IMR-90 (cell line): ENCODE data around the gene PDE8B. TPM values are rescaled to one million over a fixed set of nuclear protein-coding genes. Genes with fewer than 3 reads are reported as not detected.

Experiments used
- ATAC-seq: fragments of 200-7000 bp; cut with Tn5 transposase; 2 replicates; pipeline ENCODE4 v1.9.1; 2020; ENCODE audit warnings: low read depth, mild to moderate bottlenecking, moderate library complexity
- BruUV-seq: library from RNA; stranded (reverse); fragments of 400-500 nt; replicated peaks from 2 replicates; lab custom pipeline; 2021; lab: Mats Ljungman, UMichigan
- CTCF ChIA-PET: fragments of 300-600 bp; formaldehyde crosslinking; extraction: SDS; loops from one replicate; lab custom pipeline; 2021; ENCODE audit warnings: antibody characterized with exemption; lab: Yijun Ruan, JAX
- POLR2A ChIA-PET: fragments of 300-600 bp; sonication (Branson Sonifier 250); formaldehyde crosslinking; loops from one replicate; lab custom pipeline; 2022; ENCODE audit warnings: antibody characterized with exemption; ENCODE audit not compliant: unreplicated experiment; lab: Charles Lee
- DNase-seq: peaks from one replicate; pipeline ENCODE4 v3.0.0; 2013
- H2AFZ ChIP-seq: replicated peaks from 2 replicates; pipeline ENCODE3; 2013; ENCODE audit warnings: low read length, mild to moderate bottlenecking; ENCODE audit not compliant: poor library complexity
- H2AK5ac ChIP-seq: 2 replicates; pipeline ENCODE4 v1.6.1; 2013; ENCODE audit warnings: low read depth, low read length, inconsistent platforms
- H2AK9ac ChIP-seq: replicated peaks from 2 replicates; pipeline ENCODE3; 2013; ENCODE audit warnings: mild to moderate bottlenecking, low read depth, low read length, moderate library complexity; ENCODE audit not compliant: poor library complexity
- H2BK120ac ChIP-seq: 2 replicates; pipeline ENCODE4 v1.6.1; 2013; ENCODE audit warnings: low read depth, low read length, inconsistent platforms
- H2BK15ac ChIP-seq: 3 replicates; pipeline ENCODE4 v1.6.1; 2013; ENCODE audit warnings: low read depth, low read length, inconsistent platforms
- H2BK20ac ChIP-seq: 2 replicates; pipeline ENCODE4 v1.6.1; 2013; ENCODE audit warnings: low read depth, mild to moderate bottlenecking, inconsistent platforms, low read length, moderate library complexity
- H2BK5ac ChIP-seq: 2 replicates; pipeline ENCODE4 v1.6.1; 2013; ENCODE audit warnings: mild to moderate bottlenecking, low read depth, low read length, inconsistent platforms; ENCODE audit not compliant: poor library complexity, severe bottlenecking
- H3K14ac ChIP-seq: replicated peaks from 2 replicates; pipeline ENCODE4 v1.6.1; 2013; ENCODE audit warnings: low read depth, low read length, inconsistent platforms
- H3K18ac ChIP-seq: 2 replicates; pipeline ENCODE4 v1.6.1; 2013; ENCODE audit warnings: low read depth, low read length, control low read depth
- H3K23ac ChIP-seq: 2 replicates; pipeline ENCODE4 v1.6.1; 2013; ENCODE audit warnings: low read depth, low read length, inconsistent platforms
- H3K27ac ChIP-seq: 2 replicates; pipeline ENCODE4 v1.5.1; 2013; ENCODE audit warnings: mild to moderate bottlenecking, control low read depth, low read length; ENCODE audit not compliant: insufficient read depth
- H3K27me3 ChIP-seq: 2 replicates; pipeline ENCODE4 v1.6.1; 2013; ENCODE audit warnings: low read length; ENCODE audit not compliant: control insufficient read depth, insufficient read depth
- H3K36me3 ChIP-seq: 2 replicates; pipeline ENCODE4 v1.6.1; 2013; ENCODE audit warnings: low read length, mixed read lengths; ENCODE audit not compliant: control insufficient read depth, insufficient read depth
- H3K4ac ChIP-seq: 2 replicates; pipeline ENCODE4 v1.6.1; 2013; ENCODE audit warnings: low read depth, low read length, inconsistent platforms
- H3K4me1 ChIP-seq: 2 replicates; pipeline ENCODE4 v1.6.1; 2013; ENCODE audit warnings: low read length, mixed read lengths; ENCODE audit not compliant: control insufficient read depth, insufficient read depth
- H3K4me2 ChIP-seq: 2 replicates; pipeline ENCODE4 v1.6.1; 2013; ENCODE audit warnings: low read depth, mild to moderate bottlenecking, control low read depth, low read length, moderate library complexity
- H3K4me3 ChIP-seq: 2 replicates; pipeline ENCODE4 v1.5.1; 2013; ENCODE audit warnings: low read depth, mild to moderate bottlenecking, control low read depth, low read length, moderate library complexity; ENCODE audit not compliant: insufficient read depth
- H3K56ac ChIP-seq: 2 replicates; pipeline ENCODE4 v1.6.1; 2013; ENCODE audit warnings: low read length, inconsistent platforms; ENCODE audit not compliant: insufficient read depth; ENCODE audit errors: extremely low read depth
- H3K79me1 ChIP-seq, 2 experiments: 2 replicates each; pipeline ENCODE4 v1.6.1; 2013; ENCODE audit warnings: low read length in 2 of 2, inconsistent platforms in 1 of 2, low read depth in 1 of 2
- H3K9ac ChIP-seq: 2 replicates; pipeline ENCODE4 v1.6.1; 2013; ENCODE audit warnings: low read depth, low read length, control low read depth
- H3K9me1 ChIP-seq: 2 replicates; pipeline ENCODE4 v1.6.1; 2013; ENCODE audit warnings: low read length, inconsistent platforms; ENCODE audit not compliant: insufficient read depth
- H3K9me3 ChIP-seq: 2 replicates; pipeline ENCODE4 v1.6.1; 2013; ENCODE audit warnings: low read length; ENCODE audit not compliant: control insufficient read depth, insufficient read depth
- H4K20me1 ChIP-seq: 2 replicates; pipeline ENCODE4 v1.6.1; 2013; ENCODE audit warnings: low read length, inconsistent platforms; ENCODE audit not compliant: insufficient read depth
- H4K5ac ChIP-seq: 2 replicates; pipeline ENCODE4 v1.6.1; 2013; ENCODE audit warnings: mild to moderate bottlenecking, low read depth, low read length, control low read depth
- H4K8ac ChIP-seq, 2 experiments: 2 replicates each; pipeline ENCODE4 v1.6.1; 2013; ENCODE audit warnings: low read depth in 2 of 2, low read length in 2 of 2, control low read depth in 1 of 2, inconsistent platforms in 1 of 2
- H4K91ac ChIP-seq: 2 replicates; pipeline ENCODE4 v1.6.1; 2013; ENCODE audit warnings: low read depth, low read length, inconsistent platforms; ENCODE audit not compliant: insufficient read depth
- BHLHE40 ChIP-seq: fragments of 150-350 bp; IDR thresholded peaks from 2 replicates; pipeline ENCODE4 v1.6.1; 2016; ENCODE audit warnings: mild to moderate bottlenecking, low read depth, low read length
- CEBPB ChIP-seq: IDR thresholded peaks from 2 replicates; pipeline ENCODE4 v1.6.1; 2012; ENCODE audit warnings: low read depth, low read length, improper control_type of control experiment
- FOS ChIP-seq: fragments of 150-350 bp; IDR thresholded peaks from 2 replicates; pipeline ENCODE4 v1.6.1; 2016; ENCODE audit warnings: low read depth, low read length
- MAFK ChIP-seq: IDR thresholded peaks from 2 replicates; pipeline ENCODE4 v1.6.1; 2012; ENCODE audit warnings: low read depth, low read length, improper control_type of control experiment
- NFE2L2 ChIP-seq: fragments of 150-350 bp; IDR thresholded peaks from 2 replicates; pipeline ENCODE4 v1.6.1; 2016; ENCODE audit warnings: low read depth, mild to moderate bottlenecking, low read length
- POLR2A ChIP-seq: IDR thresholded peaks from 2 replicates; pipeline ENCODE4 v1.6.1; 2012; ENCODE audit warnings: mild to moderate bottlenecking, low read depth, low read length
- RAD21 ChIP-seq: IDR thresholded peaks from 2 replicates; pipeline ENCODE4 v1.6.1; 2012; ENCODE audit warnings: low read length, improper control_type of control experiment
- RCOR1 ChIP-seq: IDR thresholded peaks from 2 replicates; pipeline ENCODE4 v1.6.1; 2012; ENCODE audit warnings: mild to moderate bottlenecking, low read length, improper control_type of control experiment; ENCODE audit not compliant: insufficient replicate concordance
- RFX5 ChIP-seq: IDR thresholded peaks from 2 replicates; pipeline ENCODE4 v1.8.0; 2012; ENCODE audit warnings: low read depth, mild to moderate bottlenecking, low read length, moderate library complexity
- SMC3 ChIP-seq: fragments of 150-350 bp; IDR thresholded peaks from 2 replicates; pipeline ENCODE4 v1.6.1; 2016; ENCODE audit warnings: low read depth, mild to moderate bottlenecking, antibody characterized with exemption, low read length, moderate library complexity
- WGBS, 2 experiments: methylation state at CpG; one replicate each; pipeline versions ENCODE4 v1.1.5 to v1.1.7; 2013; ENCODE audit warnings: missing lambda C conversion rate in 2 of 2; ENCODE audit not compliant: insufficient read length in 1 of 2; ENCODE audit errors: extremely low coverage in 2 of 2; 5-methylcytosine and 5-hydroxymethylcytosine counted together
- dilution Hi-C: fragments of 300-500 bp; cut with HindIII; formaldehyde crosslinking; loops from one replicate; pipeline ENCODE4 v1.14.3; 2018; ENCODE audit warnings: low sequenced_read_pairs; ENCODE audit not compliant: unreplicated experiment
- in situ Hi-C: fragments of 300-500 bp; cut with MboI; formaldehyde crosslinking; loops from 3 replicates; pipeline ENCODE4 v1.14.3; 2019; ENCODE audit warnings: low sequenced_read_pairs, inconsistent platforms, mixed read lengths
- intact Hi-C: fragments of 100-400 bp; cut with micrococcal nuclease; formaldehyde crosslinking; loops from 2 replicates; pipeline ENCODE4 v1.10.0; 2022
- polyA plus RNA-seq, 3 experiments: library from polyadenylated mRNA; depleted of rRNA; stranded (reverse); fragments of >200 nt; gene quantifications; 2 replicates each; pipeline ENCODE4 v1.2.3, GENCODE V29; 2012; ENCODE audit warnings: low replicate concordance in 1 of 3
- total RNA-seq: library from RNA; depleted of rRNA; stranded (reverse); fragments of >200 nt; gene quantifications from 2 replicates; pipeline ENCODE4 v1.2.3, GENCODE V29; 2012
- TF ChIP-seq, protein P1 (sequence below): fragments of 150-350 bp; IDR thresholded peaks from 2 replicates; pipeline ENCODE4 v1.6.1; 2016; ENCODE audit warnings: low read depth, mild to moderate bottlenecking, low read length, moderate library complexity, borderline replicate concordance
- TF ChIP-seq, protein P2 (sequence below): fragments of 150-350 bp; IDR thresholded peaks from 2 replicates; pipeline ENCODE4 v1.6.1; 2017; ENCODE audit warnings: mild to moderate bottlenecking, antibody characterized with exemption, low read length, low read depth

Gene PDE8B
- total and polyA plus RNA-seq, 2 of the 4 experiments (the other 2 are of a cell fraction): under 0.01 to 0.03 TPM

GRCh38 chr5:77347435-77348098 is 137.1 kb downstream of the PDE8B start:
- ChIA-PET CTCF (interaction anchor here (0.6 kb wide), 1 partner anchor 25 kb away, joined by 4 read pairs; no protein-coding TSS in a partner anchor), POLR2A (no interaction called here)
- Histone ChIP-seq H3K27ac (no peak overlapping the region), H4K8ac (no peak overlapping the region), H3K4me2 (no peak overlapping the region), H2AFZ (peak overlapping the region; percentile 53), H2BK120ac (no peak overlapping the region), H2BK5ac (no peak overlapping the region), H3K9me3 (no peaks in the 10 kb centered on the region), H3K18ac (no peak overlapping the region), H3K4me3 (no peak overlapping the region), H3K36me3 (no peaks in the 10 kb centered on the region), H3K56ac (no peak overlapping the region), H2BK20ac (no peak overlapping the region), H3K9me1 (no peaks in the 10 kb centered on the region), H2AK9ac (no peak overlapping the region), H3K27me3 (peaks cover 29% of the 10 kb centered on the region), H2AK5ac (no peak overlapping the region), H3K23ac (no peak overlapping the region), H4K91ac (no peak overlapping the region), H4K20me1 (no peaks in the 10 kb centered on the region), H3K4me1 (no peaks in the 10 kb centered on the region), H3K14ac (no peak overlapping the region), H3K79me1 (no peaks in the 10 kb centered on the region), H2BK15ac (no peak overlapping the region), H3K9ac (no peak overlapping the region), H4K5ac (no peak overlapping the region), H3K4ac (no peak overlapping the region)
- no peak for DNase-seq
- no TSS peak for BruUV-seq
- WGBS, 2 experiments: 64% methylated on average over 4 of the region's 5 CpGs; no CpG with 5 or more reads in 1 of the 2 experiments
- ATAC-seq: no peak
- in situ Hi-C loops (no loop called here), intact Hi-C loops (no loop called here), dilution Hi-C loops (no loop called here)
- no peak for TF ChIP-seq RAD21
- TF ChIP-seq, protein P1, sequence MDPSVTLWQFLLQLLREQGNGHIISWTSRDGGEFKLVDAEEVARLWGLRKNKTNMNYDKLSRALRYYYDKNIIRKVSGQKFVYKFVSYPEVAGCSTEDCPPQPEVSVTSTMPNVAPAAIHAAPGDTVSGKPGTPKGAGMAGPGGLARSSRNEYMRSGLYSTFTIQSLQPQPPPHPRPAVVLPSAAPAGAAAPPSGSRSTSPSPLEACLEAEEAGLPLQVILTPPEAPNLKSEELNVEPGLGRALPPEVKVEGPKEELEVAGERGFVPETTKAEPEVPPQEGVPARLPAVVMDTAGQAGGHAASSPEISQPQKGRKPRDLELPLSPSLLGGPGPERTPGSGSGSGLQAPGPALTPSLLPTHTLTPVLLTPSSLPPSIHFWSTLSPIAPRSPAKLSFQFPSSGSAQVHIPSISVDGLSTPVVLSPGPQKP: no peak
- no peak for TF ChIP-seq POLR2A
- no peak for TF ChIP-seq CEBPB
- no peak for TF ChIP-seq SMC3
- TF ChIP-seq NFE2L2: no peak
- TF ChIP-seq BHLHE40: no peak
- no peak for TF ChIP-seq RFX5
- TF ChIP-seq FOS: no peak
- TF ChIP-seq RCOR1: no peak
- no peak for TF ChIP-seq MAFK
- TF ChIP-seq, protein P2, sequence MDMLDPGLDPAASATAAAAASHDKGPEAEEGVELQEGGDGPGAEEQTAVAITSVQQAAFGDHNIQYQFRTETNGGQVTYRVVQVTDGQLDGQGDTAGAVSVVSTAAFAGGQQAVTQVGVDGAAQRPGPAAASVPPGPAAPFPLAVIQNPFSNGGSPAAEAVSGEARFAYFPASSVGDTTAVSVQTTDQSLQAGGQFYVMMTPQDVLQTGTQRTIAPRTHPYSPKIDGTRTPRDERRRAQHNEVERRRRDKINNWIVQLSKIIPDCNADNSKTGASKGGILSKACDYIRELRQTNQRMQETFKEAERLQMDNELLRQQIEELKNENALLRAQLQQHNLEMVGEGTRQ: no peak
